ENCODE results near the gene CDKN2A.

CDKN2A gene

GRCh38 chr9:21970800-21971640 lies 23.2 kb downstream of the CDKN2A start:
- peak; percentile 30 for DNase-seq
- Mint-ChIP-seq H3K4me1 (peaks cover 26% of the 10 kb centered on the region), H3K27ac (no peak overlapping the region), H3K36me3 (ENCODE audit: low read depth) (no peaks in the 10 kb centered on the region), H3K27me3 (ENCODE audit: low read depth, poor library complexity) (peaks cover 100% of the 10 kb centered on the region), H3K4me3 (no peak overlapping the region), H3K9me3 (no peaks in the 10 kb centered on the region)
- TF ChIP-seq, protein P1, sequence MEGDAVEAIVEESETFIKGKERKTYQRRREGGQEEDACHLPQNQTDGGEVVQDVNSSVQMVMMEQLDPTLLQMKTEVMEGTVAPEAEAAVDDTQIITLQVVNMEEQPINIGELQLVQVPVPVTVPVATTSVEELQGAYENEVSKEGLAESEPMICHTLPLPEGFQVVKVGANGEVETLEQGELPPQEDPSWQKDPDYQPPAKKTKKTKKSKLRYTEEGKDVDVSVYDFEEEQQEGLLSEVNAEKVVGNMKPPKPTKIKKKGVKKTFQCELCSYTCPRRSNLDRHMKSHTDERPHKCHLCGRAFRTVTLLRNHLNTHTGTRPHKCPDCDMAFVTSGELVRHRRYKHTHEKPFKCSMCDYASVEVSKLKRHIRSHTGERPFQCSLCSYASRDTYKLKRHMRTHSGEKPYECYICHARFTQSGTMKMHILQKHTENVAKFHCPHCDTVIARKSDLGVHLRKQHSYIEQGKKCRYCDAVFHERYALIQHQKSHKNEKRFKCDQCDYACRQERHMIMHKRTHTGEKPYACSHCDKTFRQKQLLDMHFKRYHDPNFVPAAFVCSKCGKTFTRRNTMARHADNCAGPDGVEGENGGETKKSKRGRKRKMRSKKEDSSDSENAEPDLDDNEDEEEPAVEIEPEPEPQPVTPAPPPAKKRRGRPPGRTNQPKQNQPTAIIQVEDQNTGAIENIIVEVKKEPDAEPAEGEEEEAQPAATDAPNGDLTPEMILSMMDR (IDR thresholded peaks at IDR 0.05) = no peak

DNA sequence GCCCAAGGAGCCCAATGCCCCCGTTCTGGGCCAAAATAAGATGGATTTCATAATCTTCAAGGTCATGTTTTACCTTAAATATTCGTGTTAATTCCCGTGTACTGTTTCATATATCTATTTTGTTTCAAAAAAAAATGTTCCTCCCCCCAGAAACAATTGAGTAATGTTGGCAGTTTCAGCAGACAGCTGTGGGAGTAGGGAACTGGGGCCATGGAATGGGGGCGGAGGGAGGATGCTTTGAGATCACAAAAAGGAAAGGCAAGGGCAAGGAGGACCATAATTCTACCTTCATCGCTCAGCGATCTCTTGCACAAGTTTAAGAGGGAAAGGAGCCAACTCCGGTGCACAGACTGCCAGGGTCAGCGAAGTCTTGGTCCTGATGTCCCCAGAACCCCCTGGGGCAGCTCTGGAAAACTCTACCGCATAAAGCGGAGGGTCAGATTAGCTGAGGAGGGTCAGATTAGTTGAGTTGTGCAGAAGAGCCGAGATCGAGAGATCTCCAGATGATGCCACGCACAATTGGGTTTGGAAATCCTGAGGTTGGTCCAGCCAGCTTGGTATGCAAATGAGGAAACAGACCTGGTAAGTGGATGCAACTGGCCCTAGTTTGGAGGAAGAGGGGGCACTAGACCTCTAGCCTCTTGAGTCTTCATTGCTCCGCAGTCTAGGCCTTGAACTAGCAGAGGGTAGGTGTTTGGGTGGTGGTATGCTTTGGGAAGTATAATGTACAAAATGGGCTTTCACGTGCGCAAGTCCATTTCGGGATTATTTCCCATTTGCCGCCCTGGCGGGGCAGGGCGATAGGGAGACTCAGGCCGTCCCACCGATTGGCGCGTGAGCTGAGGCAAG lies 24.0 kb downstream of the CDKN2A start:
- no peaks in the 10 kb centered on the region for H3K36me3 Mint-ChIP-seq (ENCODE audit: low read depth)
- H3K27ac Mint-ChIP-seq = no peak overlapping the region
- no peak overlapping the region for H3K4me3 Mint-ChIP-seq
- TF ChIP-seq, protein P1 (IDR thresholded peaks at IDR 0.05) = no peak
- H3K4me1 Mint-ChIP-seq = peaks cover 28% of the 10 kb centered on the region
- peaks cover 100% of the 10 kb centered on the region for H3K27me3 Mint-ChIP-seq (ENCODE audit: low read depth, poor library complexity)
- no peak for DNase-seq
- H3K9me3 Mint-ChIP-seq = no peaks in the 10 kb centered on the region

DNA sequence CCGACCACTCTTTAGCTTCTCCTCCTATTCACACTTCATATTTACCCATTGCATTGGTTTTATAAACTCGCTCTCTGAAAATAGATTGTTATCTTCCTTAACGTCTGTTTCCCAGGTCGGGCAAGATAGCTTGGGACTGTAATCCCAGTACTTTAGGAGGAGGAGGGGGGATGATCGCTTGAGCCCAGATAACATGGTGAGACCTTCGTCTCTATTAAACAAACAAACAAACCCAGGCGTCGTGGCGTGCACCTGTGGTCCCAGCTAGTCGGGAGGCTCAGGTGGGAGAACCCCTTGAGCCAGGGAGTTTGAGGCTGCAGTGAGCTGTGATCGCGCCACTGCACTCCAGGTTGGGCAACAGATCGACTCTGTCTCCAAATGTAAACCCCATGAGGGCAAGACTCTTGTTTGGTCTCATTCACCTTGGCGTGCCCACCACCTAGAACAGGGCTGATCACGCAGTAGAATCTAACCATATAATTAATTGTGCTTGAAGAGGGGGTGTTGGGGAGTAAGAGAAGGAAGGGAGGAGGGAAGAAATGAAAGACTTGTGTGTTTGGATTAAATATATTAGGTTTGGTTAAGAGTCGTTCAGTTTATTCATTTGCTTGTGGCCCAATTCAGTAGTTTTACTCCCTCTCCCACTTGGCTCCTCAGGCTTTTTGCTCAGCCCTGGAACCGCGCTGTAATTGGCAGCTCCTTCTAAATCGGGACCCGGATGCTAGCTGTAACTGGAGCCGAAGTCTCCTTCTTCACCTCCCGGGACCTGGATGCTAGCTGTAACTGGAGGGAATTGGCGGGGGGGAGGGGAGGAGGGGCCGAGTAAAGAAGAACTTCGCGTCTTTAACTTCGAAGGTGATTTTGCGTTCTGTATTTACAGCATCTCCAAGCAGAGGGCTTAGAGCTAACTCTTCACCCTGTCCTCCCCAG lies 24.9 kb downstream of the CDKN2A start:
- no peak overlapping the region for H3K4me3 Mint-ChIP-seq
- no peaks in the 10 kb centered on the region for H3K9me3 Mint-ChIP-seq
- H3K36me3 Mint-ChIP-seq (ENCODE audit: low read depth) = no peaks in the 10 kb centered on the region
- DNase-seq = no peak
- H3K27me3 Mint-ChIP-seq (ENCODE audit: low read depth, poor library complexity) = peaks cover 100% of the 10 kb centered on the region
- no peak overlapping the region for H3K27ac Mint-ChIP-seq
- H3K4me1 Mint-ChIP-seq = peaks cover 21% of the 10 kb centered on the region
- TF ChIP-seq, protein P1 (IDR thresholded peaks at IDR 0.05) = no peak

GRCh38 chr9:21968331-21969010 lies 25.7 kb downstream of the CDKN2A start:
- Mint-ChIP-seq H3K4me3 (no peak overlapping the region), H3K27ac (no peak overlapping the region), H3K27me3 (ENCODE audit: low read depth, poor library complexity) (peaks cover 100% of the 10 kb centered on the region), H3K9me3 (peaks cover 5% of the 10 kb centered on the region), H3K36me3 (ENCODE audit: low read depth) (no peaks in the 10 kb centered on the region), H3K4me1 (peaks cover 18% of the 10 kb centered on the region)
- TF ChIP-seq, protein P1 (IDR thresholded peaks at IDR 0.05) = no peak
- peak; percentile 61 for DNase-seq

DNA sequence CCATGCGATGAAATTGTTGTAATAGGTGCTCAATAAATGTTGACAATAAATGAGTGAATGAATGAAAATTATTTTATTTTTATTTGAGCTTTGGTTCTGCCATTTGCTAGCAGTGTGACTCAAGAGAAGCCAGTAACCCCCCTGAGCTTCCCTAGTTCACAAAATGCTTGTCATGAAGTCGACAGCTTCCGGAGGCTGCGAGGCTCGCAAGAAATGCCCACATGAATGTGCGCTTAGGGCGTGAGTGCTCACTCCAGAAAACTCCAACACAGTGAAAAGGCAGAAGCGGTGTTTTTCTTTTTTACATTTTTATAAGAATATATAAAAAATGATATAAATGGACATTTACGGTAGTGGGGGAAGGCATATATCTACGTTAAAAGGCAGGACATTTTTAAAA lies 26.5 kb downstream of the CDKN2A start:
- H3K9me3 Mint-ChIP-seq = peaks cover 13% of the 10 kb centered on the region
- no peak overlapping the region for H3K27ac Mint-ChIP-seq
- peaks cover 100% of the 10 kb centered on the region for H3K27me3 Mint-ChIP-seq (ENCODE audit: low read depth, poor library complexity)

More for the DNA sequence above, 26.5 kb downstream of the CDKN2A start:
- H3K36me3 Mint-ChIP-seq (ENCODE audit: low read depth) = no peaks in the 10 kb centered on the region
- H3K4me1 Mint-ChIP-seq = peaks cover 18% of the 10 kb centered on the region
- no peak for DNase-seq
- H3K4me3 Mint-ChIP-seq = no peak overlapping the region
- TF ChIP-seq, protein P1 (IDR thresholded peaks at IDR 0.05) = no peak
